ENCODE results near the gene LSMEM2.
A peak's percentile ranks its signal among the peaks of the same experiment; 100 is the strongest.

Gene LSMEM2

DNA sequence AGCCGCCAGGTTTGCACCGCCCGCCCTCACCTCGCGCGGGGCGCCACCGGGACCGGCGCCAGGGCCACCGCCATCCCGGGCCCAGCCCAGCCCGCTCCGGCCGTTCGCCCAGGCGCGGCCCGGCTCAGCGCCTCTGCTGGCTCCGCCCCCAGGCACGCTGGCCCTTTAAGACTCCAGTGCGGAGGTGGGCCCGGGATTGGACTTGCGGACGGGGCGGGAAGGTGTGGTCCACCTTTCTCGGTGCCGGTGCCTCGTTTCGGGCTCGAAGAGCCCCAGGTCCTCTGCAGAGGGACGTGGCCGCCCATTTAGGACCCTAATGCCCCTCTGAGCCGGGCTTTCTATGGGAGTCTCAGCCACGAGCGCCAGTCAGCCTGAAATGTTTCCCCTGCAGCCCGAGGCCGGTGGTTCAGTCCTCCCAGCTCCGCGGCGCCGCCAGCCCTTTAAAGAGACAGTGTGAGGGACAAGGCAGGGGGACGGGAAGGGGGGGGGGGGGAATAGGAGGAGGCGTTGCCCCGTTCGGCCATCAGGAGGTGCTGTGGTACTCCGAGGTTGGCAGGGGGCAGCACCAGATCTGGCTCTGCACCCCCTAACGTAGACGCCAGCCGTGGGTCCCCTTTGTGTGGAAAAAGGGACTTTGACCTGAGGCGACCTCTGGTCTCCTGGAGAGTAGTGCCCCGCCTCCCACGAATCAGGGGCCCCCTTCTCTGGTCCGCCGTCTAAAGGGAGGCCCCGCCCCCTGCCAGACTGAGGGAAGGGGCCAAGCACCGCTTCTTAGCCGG lies 42.6 kb downstream of the LSMEM2 start:
- no peaks in the 10 kb centered on the region for H3K27me3 Mint-ChIP-seq (ENCODE audit: low read depth)
- H3K4me3 Mint-ChIP-seq, result peak overlapping the region; percentile 76
- H3K36me3 Mint-ChIP-seq (ENCODE audit: low read depth), result peaks cover 4% of the 10 kb centered on the region
- H3K4me1 Mint-ChIP-seq (ENCODE audit: low read depth), result peaks cover 29% of the 10 kb centered on the region
- H3K27ac Mint-ChIP-seq, result peak overlapping the region; percentile 86
- no peaks in the 10 kb centered on the region for H3K9me3 Mint-ChIP-seq

DNA sequence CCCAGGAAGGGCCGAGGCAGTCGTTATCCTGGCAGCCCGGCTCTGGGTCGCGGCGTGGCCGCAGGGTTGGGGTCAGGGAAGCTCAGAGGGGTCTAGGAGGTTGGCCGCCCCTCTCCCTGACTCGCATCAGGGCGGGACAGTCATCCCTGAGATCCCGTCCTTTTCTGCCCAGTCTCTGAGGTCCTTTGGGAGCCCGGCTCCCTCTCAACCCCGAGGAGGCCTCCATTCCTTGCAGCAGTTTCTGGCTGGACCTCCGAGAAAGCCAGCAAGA lies 43.2 kb downstream of the LSMEM2 start:
- no peaks in the 10 kb centered on the region for H3K27me3 Mint-ChIP-seq (ENCODE audit: low read depth)
- H3K4me3 Mint-ChIP-seq, result no peak overlapping the region
- no peaks in the 10 kb centered on the region for H3K9me3 Mint-ChIP-seq
- no peak overlapping the region for H3K27ac Mint-ChIP-seq
- peaks cover 2% of the 10 kb centered on the region for H3K36me3 Mint-ChIP-seq (ENCODE audit: low read depth)
- peaks cover 28% of the 10 kb centered on the region for H3K4me1 Mint-ChIP-seq (ENCODE audit: low read depth)

DNA sequence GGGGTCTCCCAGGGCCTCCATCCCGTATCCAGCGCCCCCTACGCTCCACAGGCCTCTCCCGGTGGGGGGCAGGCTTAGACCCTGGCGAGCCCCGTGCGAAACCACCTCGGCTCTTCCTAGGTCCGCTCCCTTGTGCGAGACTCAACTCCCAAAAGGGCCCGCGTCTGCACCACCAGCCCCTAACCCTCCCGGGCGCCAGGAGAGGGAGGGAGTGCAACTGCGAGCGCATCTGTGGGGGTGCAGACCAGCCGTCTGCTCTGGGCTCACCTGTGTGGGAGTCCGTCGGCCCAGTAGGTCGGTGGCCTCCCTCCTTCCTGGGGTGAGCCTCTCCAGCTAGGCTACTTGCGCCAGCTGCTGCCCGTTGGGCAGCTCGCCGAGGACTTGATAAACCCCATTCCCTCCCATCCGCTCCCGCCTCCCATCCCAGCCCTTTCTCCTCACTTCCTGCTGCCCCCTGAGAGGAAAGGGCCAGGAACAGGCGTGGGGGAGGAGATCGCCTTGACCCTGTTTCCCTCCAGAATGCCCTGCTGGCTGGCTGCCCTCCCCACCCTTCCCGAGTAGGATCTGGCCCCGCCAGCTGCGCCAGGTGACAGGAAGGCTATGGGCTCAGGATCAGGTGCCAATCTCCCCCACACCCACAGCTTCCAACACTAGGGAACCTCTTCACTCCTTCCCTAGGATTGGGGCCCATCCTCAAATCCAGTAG lies 43.7 kb downstream of the LSMEM2 start, which contains the start of gene HYAL2:
TSS of gene HYAL2 (minus strand) at position 360 of the 706 bp plus-strand sequence. CDS start 2,256 bp downstream, outside the sequence.
- Mint-ChIP-seq H3K9me3 (no peaks in the 10 kb centered on the region), H3K27me3 (ENCODE audit: low read depth) (no peaks in the 10 kb centered on the region), H3K36me3 (ENCODE audit: low read depth) (peaks cover 2% of the 10 kb centered on the region), H3K4me1 (ENCODE audit: low read depth) (peaks cover 26% of the 10 kb centered on the region), H3K4me3 (peak within 1 kb of the TSS; percentile 76), H3K27ac (peak within 1 kb of the TSS; percentile 86)

DNA sequence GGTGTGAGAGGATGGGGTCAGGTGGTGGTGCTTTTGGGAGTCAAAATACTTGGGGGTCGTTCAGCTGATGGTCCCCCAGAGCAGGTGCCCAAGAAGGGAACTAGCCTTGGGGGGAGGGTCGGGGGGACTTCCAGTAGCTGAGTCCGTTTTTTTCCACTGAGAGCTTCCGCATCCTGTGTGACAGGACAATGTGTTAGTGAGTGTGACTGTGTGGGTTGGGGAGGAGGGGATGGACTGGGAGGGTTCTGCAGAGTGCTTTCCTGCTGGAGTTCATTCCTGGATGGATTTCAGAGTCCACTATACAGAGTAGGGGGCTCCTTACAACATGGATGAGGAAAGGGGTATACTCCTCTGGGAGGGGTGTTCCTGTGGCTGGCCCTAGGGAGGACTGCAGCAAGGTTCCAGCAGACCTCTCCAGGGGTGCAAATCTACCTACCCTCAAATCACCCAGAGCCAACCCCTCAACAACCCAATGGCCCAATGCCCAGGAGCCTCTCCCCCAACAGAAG lies 44.3 kb downstream of the LSMEM2 start:
- Mint-ChIP-seq H3K27ac (no peak overlapping the region), H3K9me3 (no peaks in the 10 kb centered on the region), H3K4me3 (no peak overlapping the region), H3K36me3 (ENCODE audit: low read depth) (peaks cover 3% of the 10 kb centered on the region), H3K27me3 (ENCODE audit: low read depth) (no peaks in the 10 kb centered on the region), H3K4me1 (ENCODE audit: low read depth) (peaks cover 28% of the 10 kb centered on the region)

DNA sequence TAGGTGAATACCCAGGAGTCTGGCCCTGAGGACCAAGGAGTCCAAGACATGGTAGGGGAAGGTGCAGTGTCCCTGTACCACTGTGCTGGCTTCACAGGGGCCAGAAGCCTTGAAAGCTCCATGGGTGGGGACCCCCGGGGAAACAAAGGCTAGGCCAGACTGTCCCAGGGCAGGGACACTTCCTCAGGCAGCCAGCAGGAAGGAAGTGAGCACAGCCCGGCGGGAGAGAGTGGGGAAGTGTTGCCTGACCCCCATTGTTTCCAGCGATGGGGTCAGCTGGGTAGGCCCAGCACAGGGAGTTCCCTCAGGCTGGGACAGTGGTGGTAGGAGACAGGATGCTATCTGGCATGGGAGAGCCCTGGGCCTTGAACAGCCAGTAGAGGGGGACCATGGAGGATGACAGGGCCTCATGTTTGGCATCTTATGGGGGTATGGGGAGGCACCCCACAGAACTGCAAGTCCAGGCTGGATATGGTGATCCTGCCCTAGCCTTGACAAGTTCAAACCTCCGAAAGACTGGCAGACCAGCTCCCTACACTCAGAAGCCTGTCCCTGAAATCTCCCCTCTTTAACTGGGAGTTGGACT lies 44.8 kb downstream of the LSMEM2 start:
- peaks cover 9% of the 10 kb centered on the region for H3K36me3 Mint-ChIP-seq (ENCODE audit: low read depth)
- no peaks in the 10 kb centered on the region for H3K27me3 Mint-ChIP-seq (ENCODE audit: low read depth)
- H3K4me3 Mint-ChIP-seq, result no peak overlapping the region
- H3K4me1 Mint-ChIP-seq (ENCODE audit: low read depth), result peaks cover 31% of the 10 kb centered on the region
- no peak overlapping the region for H3K27ac Mint-ChIP-seq
- H3K9me3 Mint-ChIP-seq, result no peaks in the 10 kb centered on the region

DNA sequence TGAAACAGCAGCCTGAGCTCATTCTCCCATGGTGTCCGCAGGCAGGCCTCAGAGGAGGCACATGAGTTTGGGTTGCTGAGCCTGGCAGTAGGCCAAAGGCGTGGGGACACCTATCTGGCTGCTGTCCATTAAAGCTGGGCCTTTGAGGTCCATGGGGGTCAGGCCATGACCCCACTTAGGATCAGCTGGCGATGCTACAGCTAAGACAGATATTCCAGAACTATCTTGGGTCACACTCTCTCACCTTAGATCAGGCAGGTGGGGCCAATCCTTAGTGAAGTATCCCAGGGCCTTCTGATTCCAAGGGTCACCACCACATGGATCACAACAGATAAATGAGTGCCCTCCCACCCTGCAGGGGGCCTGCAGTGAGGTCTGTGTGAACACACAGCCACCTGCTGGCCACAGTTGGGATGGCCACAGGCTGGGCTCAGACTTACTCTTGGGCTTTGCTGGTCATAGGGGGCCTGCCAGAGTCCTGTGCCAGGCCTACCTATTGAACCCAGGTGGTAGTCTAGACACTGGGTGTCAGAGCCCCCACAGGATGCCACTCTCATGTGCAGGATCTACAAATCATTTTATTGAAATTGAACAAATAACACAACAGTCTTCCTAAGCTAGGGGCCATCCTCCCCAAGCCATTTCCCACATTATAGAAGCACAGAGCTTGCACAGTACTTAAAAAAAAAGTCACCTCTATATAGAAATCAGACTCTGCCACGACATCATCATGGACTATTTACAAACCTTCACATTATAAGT lies 45.6 kb downstream of the LSMEM2 start:
- Mint-ChIP-seq H3K9me3 (no peaks in the 10 kb centered on the region), H3K4me3 (peak overlapping the region; percentile 19), H3K27ac (no peak overlapping the region), H3K36me3 (ENCODE audit: low read depth) (peaks cover 9% of the 10 kb centered on the region), H3K27me3 (ENCODE audit: low read depth) (no peaks in the 10 kb centered on the region), H3K4me1 (ENCODE audit: low read depth) (peaks cover 26% of the 10 kb centered on the region)

DNA sequence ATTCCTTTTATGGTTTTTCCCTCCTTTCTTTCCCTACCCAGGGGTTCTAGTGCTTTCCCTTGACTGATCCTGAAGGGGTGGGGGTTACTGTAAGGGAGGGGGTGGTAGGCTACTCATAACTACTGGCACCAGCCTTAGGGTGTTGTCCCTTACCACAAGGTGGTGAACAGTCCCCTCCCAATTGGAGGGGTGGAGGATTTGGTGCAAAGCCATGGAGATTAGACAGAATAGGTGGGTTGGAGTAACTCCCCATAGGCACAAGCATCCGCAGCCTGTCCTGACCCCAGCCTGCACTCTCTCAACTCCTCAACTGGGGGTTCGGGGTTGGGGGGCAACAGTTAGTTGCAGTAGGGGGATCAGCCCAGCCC lies 46.2 kb downstream of the LSMEM2 start:
- peaks cover 11% of the 10 kb centered on the region for H3K36me3 Mint-ChIP-seq (ENCODE audit: low read depth)
- H3K4me3 Mint-ChIP-seq, result no peak overlapping the region
- H3K27me3 Mint-ChIP-seq (ENCODE audit: low read depth), result no peaks in the 10 kb centered on the region
- H3K4me1 Mint-ChIP-seq (ENCODE audit: low read depth), result peaks cover 25% of the 10 kb centered on the region
- H3K27ac Mint-ChIP-seq, result no peak overlapping the region
- H3K9me3 Mint-ChIP-seq, result no peaks in the 10 kb centered on the region

DNA sequence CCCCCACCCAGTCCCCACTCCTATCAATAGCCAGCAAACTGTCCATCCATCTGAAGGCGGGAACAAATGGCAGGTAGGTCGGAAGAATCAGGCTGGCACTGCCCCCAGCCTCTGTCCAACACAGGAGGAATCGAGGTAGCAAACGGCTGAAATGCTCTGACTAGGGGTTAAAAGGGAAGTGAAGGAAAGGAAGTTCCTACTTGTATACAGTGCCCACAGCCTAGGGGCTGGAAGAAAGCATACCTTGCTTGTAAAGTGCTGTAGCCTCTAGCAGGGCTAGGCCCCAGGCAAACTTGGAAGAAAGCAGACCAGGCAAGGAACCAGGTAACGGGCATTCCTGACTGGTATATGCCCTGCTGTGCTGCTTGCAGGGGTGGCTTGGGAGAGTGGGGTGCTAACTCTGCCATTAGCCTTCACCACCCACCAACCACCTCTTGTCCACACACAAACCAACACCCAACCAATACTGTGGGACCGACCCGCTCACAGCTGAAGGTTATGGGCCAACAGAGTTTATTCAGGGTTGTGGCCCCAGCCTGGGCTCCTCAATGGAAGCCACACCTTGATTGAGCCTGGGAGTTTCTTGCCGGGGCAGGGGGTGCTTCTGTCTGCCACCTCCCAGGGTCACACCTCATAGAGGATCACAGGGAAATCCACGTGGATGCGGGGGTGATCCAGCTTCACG lies 46.8 kb downstream of the LSMEM2 start:
- no peak overlapping the region for H3K27ac Mint-ChIP-seq
- H3K4me1 Mint-ChIP-seq (ENCODE audit: low read depth), result peaks cover 20% of the 10 kb centered on the region
- peaks cover 13% of the 10 kb centered on the region for H3K36me3 Mint-ChIP-seq (ENCODE audit: low read depth)
- H3K4me3 Mint-ChIP-seq, result no peak overlapping the region
- no peaks in the 10 kb centered on the region for H3K9me3 Mint-ChIP-seq
- no peaks in the 10 kb centered on the region for H3K27me3 Mint-ChIP-seq (ENCODE audit: low read depth)

DNA sequence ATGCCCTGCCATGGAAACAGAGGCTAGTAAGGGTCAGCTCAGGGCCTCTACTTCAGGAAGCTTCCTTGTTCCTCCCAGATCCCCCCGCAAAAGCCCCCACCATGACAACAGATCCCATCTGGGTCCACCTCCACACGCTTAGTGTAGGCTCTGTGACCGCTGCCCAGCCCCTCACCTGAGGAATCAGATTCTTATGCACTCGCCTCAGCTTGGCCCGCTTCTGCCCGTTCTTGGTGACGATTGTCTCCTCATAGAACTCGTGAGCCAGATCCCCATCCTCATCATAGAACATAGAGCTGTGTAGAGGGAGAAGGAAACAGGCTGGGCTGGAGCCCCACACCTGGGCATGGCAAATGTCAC lies 47.3 kb downstream of the LSMEM2 start:
- Mint-ChIP-seq H3K27ac (no peak overlapping the region), H3K4me3 (no peak overlapping the region), H3K36me3 (ENCODE audit: low read depth) (peaks cover 17% of the 10 kb centered on the region)

DNA sequence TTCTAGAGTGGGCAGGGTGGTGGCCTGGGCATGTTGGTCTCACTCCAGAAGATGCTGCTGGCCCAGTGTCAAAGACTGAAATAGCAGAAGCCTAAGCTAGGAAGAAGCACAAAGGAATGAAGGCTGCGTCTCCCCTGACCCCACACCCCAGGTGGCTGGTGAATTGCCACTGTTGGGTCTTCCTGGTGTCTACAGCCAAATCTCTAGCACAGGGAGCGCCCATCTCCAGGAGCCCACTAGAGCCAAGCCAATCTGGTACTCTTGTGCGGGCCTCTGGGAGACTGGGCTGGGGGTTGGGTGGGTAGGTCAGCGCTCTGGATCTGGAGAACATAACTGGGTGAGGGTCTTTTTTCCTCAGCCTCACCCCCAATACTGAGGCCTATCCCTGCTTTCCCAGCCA lies 48.2 kb downstream of the LSMEM2 start:
- H3K4me3 Mint-ChIP-seq, result peak overlapping the region; percentile 80
- H3K36me3 Mint-ChIP-seq (ENCODE audit: low read depth), result peaks cover 21% of the 10 kb centered on the region
- no peaks in the 10 kb centered on the region for H3K27me3 Mint-ChIP-seq (ENCODE audit: low read depth)
- no peaks in the 10 kb centered on the region for H3K9me3 Mint-ChIP-seq
- peak overlapping the region; percentile 63 for H3K27ac Mint-ChIP-seq
- H3K4me1 Mint-ChIP-seq (ENCODE audit: low read depth), result peaks cover 18% of the 10 kb centered on the region

More for the DNA sequence above, 47.3 kb downstream of the LSMEM2 start:
- Mint-ChIP-seq H3K27me3 (ENCODE audit: low read depth) (no peaks in the 10 kb centered on the region), H3K9me3 (no peaks in the 10 kb centered on the region), H3K4me1 (ENCODE audit: low read depth) (peaks cover 18% of the 10 kb centered on the region)

DNA sequence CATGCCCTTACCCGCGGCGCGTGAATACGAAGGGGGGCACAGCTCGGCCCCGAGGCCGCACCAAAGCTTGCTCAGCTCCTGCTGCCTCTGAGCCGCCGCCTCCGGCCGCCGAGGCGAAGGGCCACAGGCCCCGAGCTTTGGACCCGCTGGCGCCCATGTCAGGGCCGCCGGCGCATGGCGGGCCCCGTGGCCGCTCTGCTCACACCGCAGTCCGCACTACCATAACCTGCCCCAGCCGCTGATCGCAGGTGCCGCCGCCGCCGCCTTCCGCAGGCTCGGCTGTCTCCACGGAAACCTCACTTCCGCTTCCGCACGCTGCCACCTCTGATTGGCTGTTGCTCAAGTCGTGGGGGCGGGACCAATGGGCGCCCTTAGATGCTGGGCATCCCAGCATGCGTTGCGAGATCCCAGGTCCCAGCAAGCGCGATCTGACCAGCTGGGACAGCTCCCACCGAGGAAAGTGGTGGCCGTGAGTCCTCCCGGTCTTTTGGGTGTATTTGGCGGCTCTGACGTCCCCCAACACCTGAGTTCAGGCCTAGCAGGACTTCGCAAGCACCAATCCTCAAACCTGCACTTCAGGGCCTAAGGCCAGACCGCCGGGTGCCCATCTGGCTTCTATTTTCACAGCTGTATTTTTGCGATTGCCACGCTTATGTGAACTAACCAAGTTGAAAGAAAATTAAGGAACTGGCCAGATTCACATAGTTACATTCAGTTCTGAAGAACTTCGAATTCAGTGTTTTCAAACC lies 49.2 kb downstream of the LSMEM2 start, which contains the start of gene TUSC2:
TSS of gene TUSC2 (minus strand) at position 281 of the 749 bp plus-strand sequence. CDS start at position 157, 124 bp downstream.
- peaks cover 20% of the 10 kb centered on the region for H3K4me1 Mint-ChIP-seq (ENCODE audit: low read depth)
- H3K27ac Mint-ChIP-seq, result peak within 1 kb of the TSS; percentile 88
- H3K36me3 Mint-ChIP-seq (ENCODE audit: low read depth), result peaks cover 22% of the 10 kb centered on the region
- H3K9me3 Mint-ChIP-seq, result no peaks in the 10 kb centered on the region
- H3K4me3 Mint-ChIP-seq, result peak within 1 kb of the TSS; percentile 92
- no peaks in the 10 kb centered on the region for H3K27me3 Mint-ChIP-seq (ENCODE audit: low read depth)

DNA sequence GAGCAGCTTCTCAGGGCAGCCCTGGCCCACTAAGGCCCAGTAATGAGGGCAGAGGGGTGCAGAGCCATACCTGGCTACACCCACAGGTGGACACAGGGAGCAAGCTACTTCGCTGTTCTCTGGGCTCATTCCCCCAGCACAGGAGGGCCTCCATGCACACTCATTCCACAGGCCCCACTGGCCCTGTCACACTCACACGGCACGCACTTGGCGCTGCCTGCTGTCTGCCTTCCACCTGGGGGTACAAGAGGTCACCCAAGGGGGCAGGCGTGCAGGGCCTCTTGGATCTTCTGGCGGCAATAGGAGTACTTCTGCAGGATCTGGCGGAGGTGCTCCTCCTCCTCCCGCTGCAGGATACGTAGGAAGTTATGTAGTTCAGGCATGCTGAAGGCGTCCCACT lies 51.4 kb downstream of the LSMEM2 start:
- peaks cover 29% of the 10 kb centered on the region for H3K4me1 Mint-ChIP-seq (ENCODE audit: low read depth)
- H3K36me3 Mint-ChIP-seq (ENCODE audit: low read depth), result peaks cover 22% of the 10 kb centered on the region

DNA sequence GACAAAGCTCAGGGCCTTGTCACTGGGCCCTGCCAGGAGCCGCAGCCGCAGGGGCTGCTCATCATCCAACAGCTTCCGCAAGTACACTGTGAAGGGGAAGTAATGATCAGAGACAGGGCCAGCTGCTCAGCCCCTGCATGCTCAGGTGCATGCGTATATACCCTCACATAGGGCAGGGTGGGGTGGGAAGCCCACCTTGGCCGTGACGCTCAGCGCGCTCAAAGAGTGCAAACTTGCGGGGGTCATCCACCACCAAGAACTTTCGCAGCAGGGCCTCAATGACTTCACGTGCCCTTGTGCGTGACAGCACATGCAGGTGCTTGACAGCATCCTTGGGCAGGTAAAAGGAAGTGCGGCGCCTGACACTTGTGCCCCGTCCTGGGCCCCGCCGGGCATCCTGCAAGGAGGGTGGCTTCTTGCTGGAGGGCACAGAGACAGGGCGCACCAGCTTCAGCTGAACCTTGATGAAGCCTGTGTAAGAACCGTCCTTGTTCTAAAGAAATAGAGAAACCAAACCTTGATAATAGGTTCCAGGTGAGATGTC lies 52.5 kb downstream of the LSMEM2 start:
- Mint-ChIP-seq H3K4me1 (ENCODE audit: low read depth) (peaks cover 36% of the 10 kb centered on the region), H3K9me3 (no peaks in the 10 kb centered on the region), H3K4me3 (no peak overlapping the region), H3K27ac (no peak overlapping the region), H3K27me3 (ENCODE audit: low read depth) (no peaks in the 10 kb centered on the region), H3K36me3 (ENCODE audit: low read depth) (peaks cover 32% of the 10 kb centered on the region)

More for the DNA sequence above, 51.4 kb downstream of the LSMEM2 start:
- H3K9me3 Mint-ChIP-seq, result no peaks in the 10 kb centered on the region
- no peaks in the 10 kb centered on the region for H3K27me3 Mint-ChIP-seq (ENCODE audit: low read depth)
- H3K4me3 Mint-ChIP-seq, result no peak overlapping the region
- H3K27ac Mint-ChIP-seq, result no peak overlapping the region

Measured in T-helper 1 cell treated with Interleukin-12 subunit alpha and Interleukin-12 subunit beta and Interleukin-4 antibody, amounts not matched to agents 30 μg/mL and 1 μg/mL, for 36 hours (primary cell).